A673 (cell line): ENCODE data around the gene FBLN1. TPM values are rescaled to one million over a fixed set of nuclear protein-coding genes. Genes with fewer than 3 reads are reported as not detected.

Source experiments
- BruUV-seq: library from RNA; stranded (reverse); fragments of 400-500 nt; replicated peaks from 2 replicates; lab custom pipeline; 2021; lab: Mats Ljungman, UMichigan
- CTCF ChIA-PET: fragments of 300-600 bp; sonication (Branson Sonifier 250); formaldehyde crosslinking; loops from one replicate; lab custom pipeline; 2022; ENCODE audit warnings: antibody characterized with exemption; lab: Charles Lee
- POLR2A ChIA-PET: fragments of 300-600 bp; sonication (Branson Sonifier 250); formaldehyde crosslinking; loops from one replicate; lab custom pipeline; 2022; ENCODE audit warnings: antibody characterized with exemption; ENCODE audit not compliant: low non-redundant PET; lab: Charles Lee
- DNase-seq: peaks from one replicate; pipeline ENCODE4 v3.0.0-alpha.2; 2015; ENCODE audit warnings: low spot score
- H3K27ac ChIP-seq: fragments of 200-600 bp; sonication (generic); 2 replicates; pipeline ENCODE4 v1.5.1; 2016; ENCODE audit warnings: mixed run types, low read depth, mild to moderate bottlenecking, mixed read lengths, antibody characterized with exemption, low read length; ENCODE audit not compliant: poor library complexity, severe bottlenecking
- H3K27me3 ChIP-seq: fragments of 200-600 bp; sonication (generic); replicated peaks from 2 replicates; pipeline ENCODE4 v1.6.1; 2017; ENCODE audit warnings: mixed run types, low read depth, mild to moderate bottlenecking, mixed read lengths, antibody characterized with exemption, low read length; ENCODE audit not compliant: insufficient read depth, poor library complexity
- H3K36me3 ChIP-seq: fragments of 200-600 bp; sonication (generic); 2 replicates; pipeline ENCODE4 v1.6.1; 2016; ENCODE audit warnings: mixed run types, mild to moderate bottlenecking, mixed read lengths, antibody characterized with exemption, low read length; ENCODE audit not compliant: insufficient read depth, poor library complexity, severe bottlenecking
- H3K4me1 ChIP-seq: fragments of 200-600 bp; sonication (generic); 2 replicates; pipeline ENCODE4 v1.6.1; 2017; ENCODE audit warnings: mixed run types, mild to moderate bottlenecking, mixed read lengths, antibody characterized with exemption, low read length; ENCODE audit not compliant: insufficient read depth, poor library complexity, severe bottlenecking
- H3K4me3 ChIP-seq: fragments of 200-600 bp; sonication (generic); 2 replicates; pipeline ENCODE4 v1.5.1; 2016; ENCODE audit warnings: low read depth, mixed run types, mild to moderate bottlenecking, mixed read lengths, low read length; ENCODE audit not compliant: poor library complexity, severe bottlenecking
- H3K9me3 ChIP-seq: fragments of 200-600 bp; sonication (generic); 2 replicates; pipeline ENCODE4 v1.6.1; 2016; ENCODE audit warnings: mixed run types, low read depth, mild to moderate bottlenecking, mixed read lengths, antibody characterized with exemption, low read length; ENCODE audit not compliant: poor library complexity, severe bottlenecking
- EZH2 ChIP-seq: fragments of 200-600 bp; sonication (generic); IDR thresholded peaks from 2 replicates; pipeline ENCODE4 v1.6.1; 2017; ENCODE audit warnings: borderline replicate concordance, low read depth, mild to moderate bottlenecking, mixed read lengths, antibody characterized with exemption, low read length; ENCODE audit not compliant: poor library complexity, severe bottlenecking
- intact Hi-C: fragments of 100-400 bp; cut with micrococcal nuclease; formaldehyde crosslinking; loops from one replicate; pipeline ENCODE4 v1.10.0; 2022; ENCODE audit not compliant: unreplicated experiment
- total RNA-seq: library from RNA; stranded (reverse); gene quantifications from 2 replicates; pipeline ENCODE4 v1.2.3, GENCODE V29; 2021
- TF ChIP-seq, protein P1 (sequence below): fragments of 300-800, 200-600 bp; sonication (generic); conservative IDR thresholded peaks from 2 replicates; pipeline ENCODE4 v1.5.1; 2017; ENCODE audit warnings: low read depth, mild to moderate bottlenecking, antibody characterized with exemption, low read length, moderate library complexity, mixed read lengths

The FBLN1 gene
- total RNA-seq, 1 experiment from 2014 or later: 96.4 TPM

DNA sequence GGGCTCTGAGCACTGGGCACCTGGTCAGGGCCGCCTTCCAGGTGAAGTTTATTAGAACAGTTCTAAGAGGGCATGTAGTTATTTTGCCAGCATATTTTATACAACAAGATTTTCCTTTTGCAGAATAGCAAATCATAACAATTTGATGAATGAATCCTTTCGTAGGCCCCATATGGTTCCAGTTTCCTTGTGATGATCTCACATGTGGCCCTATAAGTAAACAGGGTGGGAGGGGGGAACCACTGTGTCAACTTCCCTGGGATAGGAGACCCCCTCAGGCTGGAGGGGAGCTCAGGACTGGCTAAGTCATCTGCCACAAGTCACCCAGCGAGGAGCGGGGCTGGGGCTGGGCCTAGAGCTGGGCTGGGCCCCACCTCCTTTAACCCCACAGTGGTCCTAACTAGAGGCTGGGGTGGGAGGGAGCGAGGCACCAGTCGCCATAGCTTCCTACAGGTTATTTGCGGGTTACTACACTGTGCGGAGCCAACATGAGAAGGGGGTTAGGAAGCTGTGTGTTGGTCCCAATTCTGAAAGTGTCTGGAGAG lies 4.2 kb downstream of the FBLN1 start:
- intact Hi-C loops: no loop called here
- H3K4me3 ChIP-seq: no peak overlapping the region
- no peaks in the 10 kb centered on the region for H3K27me3 ChIP-seq
- no peak overlapping the region for H3K27ac ChIP-seq
- no peaks in the 10 kb centered on the region for H3K36me3 ChIP-seq
- TF ChIP-seq, protein P1, sequence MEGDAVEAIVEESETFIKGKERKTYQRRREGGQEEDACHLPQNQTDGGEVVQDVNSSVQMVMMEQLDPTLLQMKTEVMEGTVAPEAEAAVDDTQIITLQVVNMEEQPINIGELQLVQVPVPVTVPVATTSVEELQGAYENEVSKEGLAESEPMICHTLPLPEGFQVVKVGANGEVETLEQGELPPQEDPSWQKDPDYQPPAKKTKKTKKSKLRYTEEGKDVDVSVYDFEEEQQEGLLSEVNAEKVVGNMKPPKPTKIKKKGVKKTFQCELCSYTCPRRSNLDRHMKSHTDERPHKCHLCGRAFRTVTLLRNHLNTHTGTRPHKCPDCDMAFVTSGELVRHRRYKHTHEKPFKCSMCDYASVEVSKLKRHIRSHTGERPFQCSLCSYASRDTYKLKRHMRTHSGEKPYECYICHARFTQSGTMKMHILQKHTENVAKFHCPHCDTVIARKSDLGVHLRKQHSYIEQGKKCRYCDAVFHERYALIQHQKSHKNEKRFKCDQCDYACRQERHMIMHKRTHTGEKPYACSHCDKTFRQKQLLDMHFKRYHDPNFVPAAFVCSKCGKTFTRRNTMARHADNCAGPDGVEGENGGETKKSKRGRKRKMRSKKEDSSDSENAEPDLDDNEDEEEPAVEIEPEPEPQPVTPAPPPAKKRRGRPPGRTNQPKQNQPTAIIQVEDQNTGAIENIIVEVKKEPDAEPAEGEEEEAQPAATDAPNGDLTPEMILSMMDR: no peak
- TF ChIP-seq EZH2: no peak
- H3K9me3 ChIP-seq: no peaks in the 10 kb centered on the region
- no peak for DNase-seq
- no TSS peak for BruUV-seq
- ChIA-PET POLR2A (interaction anchor here (0.7 kb wide), 1 partner anchor 523 kb away, joined by 3 read pairs; no protein-coding TSS in a partner anchor), CTCF (no interaction called here)
- peaks cover 46% of the 10 kb centered on the region for H3K4me1 ChIP-seq

DNA sequence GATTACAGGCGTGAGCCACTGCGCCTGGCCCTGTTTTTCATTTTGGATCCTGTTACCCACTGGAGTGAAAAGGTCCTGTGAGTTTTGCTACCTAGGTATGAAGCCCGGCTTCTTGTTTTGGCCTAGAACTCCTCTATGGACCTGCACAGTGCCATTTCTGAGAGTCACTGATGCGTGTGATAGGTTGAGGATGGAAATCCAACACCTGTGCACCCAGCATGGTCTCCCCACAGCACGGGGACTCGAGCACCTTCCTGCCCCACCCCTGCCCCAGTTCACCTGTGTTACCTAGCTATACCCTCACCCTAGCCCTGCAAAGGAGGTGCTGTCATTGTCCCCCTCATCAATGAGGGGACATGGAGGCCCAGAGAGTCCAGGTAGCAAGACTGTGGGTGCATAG lies 5.1 kb downstream of the FBLN1 start:
- DNase-seq: no peak
- intact Hi-C loops: no loop called here
- no TSS peak for BruUV-seq
- Histone ChIP-seq H3K4me3 (no peak overlapping the region), H3K9me3 (no peaks in the 10 kb centered on the region), H3K27ac (no peak overlapping the region), H3K4me1 (peaks cover 42% of the 10 kb centered on the region), H3K36me3 (no peaks in the 10 kb centered on the region), H3K27me3 (no peaks in the 10 kb centered on the region)
- TF ChIP-seq EZH2: no peak
- TF ChIP-seq, protein P1: no peak
- CTCF ChIA-PET: no interaction called here
- POLR2A ChIA-PET: no interaction called here

DNA sequence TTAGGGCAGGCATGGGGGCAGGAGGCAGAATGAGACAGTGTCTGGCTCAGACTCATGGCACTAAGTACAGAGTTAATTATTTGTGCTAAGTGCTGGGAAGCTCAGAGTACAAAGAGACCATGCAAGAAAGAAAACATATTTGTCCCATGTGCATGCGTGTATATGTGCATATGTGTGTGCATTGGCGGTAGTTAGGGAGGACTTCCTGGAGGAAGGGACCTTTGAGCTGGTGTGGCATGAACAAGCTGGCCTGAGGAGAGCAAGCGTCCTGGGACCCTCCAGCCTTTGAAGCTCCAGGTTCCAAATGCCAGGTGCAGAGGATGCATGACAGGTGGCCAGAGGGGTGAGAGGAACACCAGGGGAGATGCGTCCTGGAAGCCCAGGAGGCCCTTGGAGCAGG lies 6.1 kb downstream of the FBLN1 start:
- Histone ChIP-seq H3K4me1 (peaks cover 35% of the 10 kb centered on the region), H3K9me3 (no peaks in the 10 kb centered on the region), H3K27ac (no peak overlapping the region), H3K27me3 (no peaks in the 10 kb centered on the region), H3K36me3 (no peaks in the 10 kb centered on the region), H3K4me3 (no peak overlapping the region)
- ChIA-PET POLR2A (no interaction called here), CTCF (no interaction called here)
- intact Hi-C loops: no loop called here
- no peak for DNase-seq
- no peak for TF ChIP-seq EZH2
- TF ChIP-seq, protein P1: no peak
- BruUV-seq: no TSS peak
